ENCODE measurements around the gene SPATA21. TPM values are rescaled to one million over a fixed set of nuclear protein-coding genes. Genes with fewer than 3 reads are reported as not detected.

Gene SPATA21
- total RNA-seq, 2 donors from 2014 or later = not detected

DNA sequence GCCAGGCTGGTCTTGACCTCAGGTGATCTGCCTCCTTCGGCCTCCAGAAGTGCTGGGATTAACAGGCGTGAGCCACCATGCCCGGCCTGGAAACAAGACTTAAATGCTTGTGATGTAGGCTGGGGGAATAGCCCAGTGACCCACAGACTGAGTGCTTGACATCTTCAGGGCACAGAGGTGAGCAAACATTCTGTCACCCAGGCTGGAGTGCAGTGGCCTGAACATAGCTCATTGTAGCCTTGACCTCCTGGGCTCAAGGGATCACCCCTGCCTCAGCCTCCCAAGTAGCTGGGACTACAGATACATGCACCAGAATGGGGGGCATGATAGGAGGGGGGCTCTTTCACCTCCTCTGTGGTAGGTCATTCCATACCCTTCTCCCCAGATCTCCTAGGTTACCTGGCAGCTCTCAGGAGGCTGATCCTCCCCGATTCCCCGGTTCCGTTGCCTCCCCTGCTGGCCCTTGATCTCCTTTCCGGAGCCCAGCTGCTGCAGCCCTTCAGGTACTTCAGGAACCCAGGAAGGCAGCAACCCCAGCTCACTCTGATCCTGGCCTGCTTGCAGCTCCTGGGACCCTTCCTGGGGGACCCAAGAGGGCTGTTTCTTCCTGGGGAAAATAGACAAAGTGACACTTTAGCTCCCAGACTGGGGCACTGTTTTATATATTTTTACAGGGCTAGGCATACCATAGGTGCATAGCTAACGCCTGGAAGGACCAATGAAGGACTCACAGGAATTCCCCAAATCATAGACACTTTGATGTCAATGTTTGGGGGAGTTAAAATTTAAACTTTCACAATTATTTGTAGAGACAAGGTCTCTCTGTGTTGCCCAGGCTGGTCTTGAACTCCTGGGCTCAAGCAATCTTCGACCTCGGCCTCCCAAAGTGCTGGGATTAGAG lies 11.8 kb downstream of the SPATA21 start:
- no peaks in the 10 kb centered on the region for H3K9me3 ChIP-seq (ENCODE audit: control insufficient read depth, low read length, poor library complexity, severe bottlenecking)
- no peaks in the 10 kb centered on the region for H3K36me3 Mint-ChIP-seq (ENCODE audit: low read depth)
- H3K4me1 Mint-ChIP-seq = peaks cover 13% of the 10 kb centered on the region
- no peak for DNase-seq
- H3K4me3 Mint-ChIP-seq = no peak overlapping the region
- H3K27me3 Mint-ChIP-seq = no peaks in the 10 kb centered on the region
- no peak for ATAC-seq
- H3K27ac Mint-ChIP-seq = no peak overlapping the region

DNA sequence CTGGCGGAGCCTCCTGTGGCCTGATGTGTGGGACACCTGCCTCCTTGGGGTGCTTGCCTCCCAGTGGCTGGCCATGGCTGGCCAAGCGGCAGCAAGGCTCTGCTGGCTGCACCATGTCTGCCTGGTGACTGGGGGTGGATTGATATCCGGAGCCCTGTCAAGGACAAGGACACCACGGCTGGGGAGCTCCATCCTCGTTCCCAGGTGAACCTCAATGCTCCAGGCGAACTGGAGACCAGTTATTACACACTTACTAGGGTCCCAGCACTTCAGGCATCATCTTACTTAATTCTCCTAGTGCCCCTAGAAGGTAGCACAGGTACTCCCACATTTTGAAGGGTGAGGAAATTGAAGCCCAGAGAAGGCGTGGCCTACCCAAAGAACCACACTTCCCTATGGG lies 15.2 kb downstream of the SPATA21 start:
- DNase-seq (no peak), ATAC-seq (no peak)
- peaks cover 3% of the 10 kb centered on the region for H3K36me3 Mint-ChIP-seq (ENCODE audit: low read depth)
- no peak overlapping the region for H3K4me3 Mint-ChIP-seq
- H3K9me3 ChIP-seq (ENCODE audit: control insufficient read depth, low read length, poor library complexity, severe bottlenecking) = no peaks in the 10 kb centered on the region
- H3K27me3 Mint-ChIP-seq = no peaks in the 10 kb centered on the region
- H3K4me1 Mint-ChIP-seq = peaks cover 28% of the 10 kb centered on the region
- H3K27ac Mint-ChIP-seq = no peak overlapping the region

DNA sequence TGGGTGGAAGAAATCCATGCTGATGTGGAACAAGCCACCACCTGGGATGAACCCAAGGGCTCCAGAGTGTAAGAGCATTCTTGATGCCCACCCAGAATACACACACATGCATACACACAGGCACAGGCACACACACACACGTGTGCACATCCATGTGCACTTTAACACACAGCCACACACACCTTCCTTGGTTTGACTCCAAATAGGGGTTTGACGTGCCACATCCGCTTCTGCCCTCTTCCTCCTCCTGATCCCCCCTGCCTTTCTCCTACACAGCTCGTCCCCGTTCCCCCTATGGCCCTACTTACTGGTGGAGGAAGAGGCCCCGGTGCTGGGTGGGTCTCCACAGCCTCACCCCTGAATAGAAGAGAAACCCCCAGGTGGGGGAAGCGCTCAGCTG lies 16.0 kb downstream of the SPATA21 start:
- no peaks in the 10 kb centered on the region for H3K27me3 Mint-ChIP-seq
- H3K4me1 Mint-ChIP-seq = peaks cover 28% of the 10 kb centered on the region
- ATAC-seq (peak; percentile 46), DNase-seq (no peak)
- no peaks in the 10 kb centered on the region for H3K9me3 ChIP-seq (ENCODE audit: control insufficient read depth, low read length, poor library complexity, severe bottlenecking)
- H3K36me3 Mint-ChIP-seq (ENCODE audit: low read depth) = peaks cover 3% of the 10 kb centered on the region
- H3K4me3 Mint-ChIP-seq = peak overlapping the region; percentile 88
- peak overlapping the region; percentile 81 for H3K27ac Mint-ChIP-seq

DNA sequence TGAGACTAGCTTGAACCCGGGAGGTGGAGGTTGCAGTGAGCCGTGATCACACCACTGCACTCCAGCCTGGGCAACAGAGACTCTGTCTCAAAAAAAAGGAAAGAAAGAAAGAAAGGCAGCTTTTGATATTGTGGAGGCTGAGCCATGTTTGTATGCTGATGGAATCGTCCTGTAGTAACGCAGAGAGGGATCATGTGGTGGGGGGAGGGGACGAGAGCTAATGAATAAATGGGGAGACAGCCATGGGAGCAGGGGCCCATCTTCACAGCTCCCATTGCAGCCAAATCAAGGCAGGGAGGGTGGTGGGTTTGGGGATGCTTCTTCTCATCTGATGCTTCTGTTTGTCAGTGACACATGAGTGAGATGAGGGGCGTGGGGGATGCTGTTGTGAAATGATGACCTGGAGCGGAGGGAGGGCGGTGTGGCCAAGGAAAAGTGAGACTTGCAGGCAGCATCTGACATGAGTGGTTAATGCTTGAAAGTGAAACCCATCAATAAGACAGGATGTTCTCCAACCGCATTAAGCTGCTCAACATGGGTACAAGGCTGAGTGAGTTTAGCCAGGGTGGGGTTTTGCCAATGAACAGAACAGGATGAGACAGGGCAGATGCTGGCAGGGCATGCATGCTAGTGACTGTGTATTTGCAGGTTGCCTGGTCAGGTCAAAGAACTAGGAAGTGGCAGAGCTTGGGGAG lies 16.7 kb downstream of the SPATA21 start:
- DNase-seq (peak in 1 of 3 donors; percentile 15), ATAC-seq (peak; percentile 96)
- Mint-ChIP-seq H3K4me1 (peaks cover 28% of the 10 kb centered on the region), H3K27me3 (no peaks in the 10 kb centered on the region), H3K36me3 (ENCODE audit: low read depth) (peaks cover 5% of the 10 kb centered on the region), H3K27ac (peak overlapping the region; percentile 81), H3K4me3 (peak overlapping the region; percentile 88)
- H3K9me3 ChIP-seq (ENCODE audit: control insufficient read depth, low read length, poor library complexity, severe bottlenecking) = no peaks in the 10 kb centered on the region

DNA sequence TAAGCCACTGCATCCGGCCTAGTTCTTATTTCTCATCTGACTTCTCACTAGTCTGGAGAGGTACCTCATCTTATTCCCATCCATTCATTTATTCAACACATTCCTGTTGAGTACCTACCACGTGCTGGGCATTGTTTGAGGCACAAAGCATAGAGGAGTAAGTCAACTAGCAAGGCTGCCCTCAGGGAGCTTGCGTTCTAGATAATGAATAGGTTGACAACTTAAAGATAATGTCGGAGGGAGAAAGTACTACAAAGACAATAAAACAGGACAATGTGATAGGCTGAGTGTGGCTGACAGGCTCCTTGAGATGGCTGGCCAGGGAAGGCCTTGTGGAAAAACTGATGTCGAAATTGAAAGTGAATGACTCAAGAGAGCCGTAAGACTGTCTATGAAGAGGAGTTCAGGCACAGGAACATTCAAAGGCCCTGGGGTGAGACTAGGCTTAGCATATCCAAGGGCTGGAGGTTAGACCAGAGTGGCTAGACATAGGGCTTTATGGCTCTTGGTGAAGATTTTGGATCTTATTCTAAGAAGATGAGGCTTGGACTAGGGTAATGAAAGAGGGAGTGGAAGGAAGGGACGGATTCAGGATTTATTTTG lies 18.3 kb downstream of the SPATA21 start:
- H3K4me1 Mint-ChIP-seq = peaks cover 28% of the 10 kb centered on the region
- no peaks in the 10 kb centered on the region for H3K27me3 Mint-ChIP-seq
- peaks cover 5% of the 10 kb centered on the region for H3K36me3 Mint-ChIP-seq (ENCODE audit: low read depth)
- no peak for DNase-seq
- no peaks in the 10 kb centered on the region for H3K9me3 ChIP-seq (ENCODE audit: control insufficient read depth, low read length, poor library complexity, severe bottlenecking)
- H3K27ac Mint-ChIP-seq = no peak overlapping the region
- no peak for ATAC-seq
- peak overlapping the region; percentile 69 for H3K4me3 Mint-ChIP-seq

DNA sequence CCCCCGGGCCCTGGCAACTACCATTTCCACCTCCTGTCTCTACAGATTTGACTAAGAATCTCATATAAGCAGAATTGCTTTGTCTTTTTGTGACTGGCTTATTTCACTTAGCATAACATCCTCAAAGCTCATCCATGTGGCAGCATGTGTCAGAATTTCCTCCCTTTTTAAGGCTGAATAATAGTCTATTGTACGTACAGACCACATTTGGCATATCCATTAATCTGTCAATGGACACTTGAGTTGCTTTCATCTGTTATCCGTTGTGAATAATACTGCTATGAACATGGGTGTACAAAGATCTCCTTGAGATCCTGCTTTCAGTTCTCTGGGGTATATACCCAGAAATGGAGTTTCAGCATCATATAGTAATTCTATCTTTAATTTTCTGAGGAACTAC lies 24.0 kb downstream of the SPATA21 start:
- H3K9me3 ChIP-seq (ENCODE audit: control insufficient read depth, low read length, poor library complexity, severe bottlenecking) = no peaks in the 10 kb centered on the region
- Mint-ChIP-seq H3K36me3 (ENCODE audit: low read depth) (peaks cover 5% of the 10 kb centered on the region), H3K4me1 (peaks cover 12% of the 10 kb centered on the region), H3K4me3 (no peak overlapping the region), H3K27me3 (no peaks in the 10 kb centered on the region), H3K27ac (no peak overlapping the region)
- DNase-seq (no peak), ATAC-seq (no peak)

DNA sequence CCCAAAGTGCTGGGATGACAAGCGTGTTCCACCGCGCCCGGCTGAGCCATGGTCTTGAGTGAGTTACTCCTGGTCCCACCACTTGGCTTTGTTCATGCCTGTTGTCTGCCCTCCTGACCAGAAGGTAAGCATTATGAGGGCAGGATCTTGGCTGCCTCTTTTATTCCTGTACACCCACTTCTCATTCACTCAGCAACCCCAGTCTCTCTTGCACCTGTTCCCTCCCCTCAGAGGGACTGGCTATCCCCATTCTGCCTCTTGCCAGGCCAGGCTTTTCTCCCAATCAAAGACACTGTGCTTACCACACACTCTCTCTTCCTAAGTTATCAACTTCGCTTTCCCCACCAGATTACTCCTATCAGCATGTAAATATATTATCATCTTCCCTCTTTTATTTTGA lies 26.4 kb downstream of the SPATA21 start:
- Mint-ChIP-seq H3K36me3 (ENCODE audit: low read depth) (peaks cover 3% of the 10 kb centered on the region), H3K4me1 (peaks cover 10% of the 10 kb centered on the region), H3K27me3 (no peaks in the 10 kb centered on the region), H3K27ac (peak overlapping the region; percentile 43), H3K4me3 (no peak overlapping the region)
- ATAC-seq (no peak), DNase-seq (no peak)
- H3K9me3 ChIP-seq (ENCODE audit: control insufficient read depth, low read length, poor library complexity, severe bottlenecking) = no peaks in the 10 kb centered on the region

DNA sequence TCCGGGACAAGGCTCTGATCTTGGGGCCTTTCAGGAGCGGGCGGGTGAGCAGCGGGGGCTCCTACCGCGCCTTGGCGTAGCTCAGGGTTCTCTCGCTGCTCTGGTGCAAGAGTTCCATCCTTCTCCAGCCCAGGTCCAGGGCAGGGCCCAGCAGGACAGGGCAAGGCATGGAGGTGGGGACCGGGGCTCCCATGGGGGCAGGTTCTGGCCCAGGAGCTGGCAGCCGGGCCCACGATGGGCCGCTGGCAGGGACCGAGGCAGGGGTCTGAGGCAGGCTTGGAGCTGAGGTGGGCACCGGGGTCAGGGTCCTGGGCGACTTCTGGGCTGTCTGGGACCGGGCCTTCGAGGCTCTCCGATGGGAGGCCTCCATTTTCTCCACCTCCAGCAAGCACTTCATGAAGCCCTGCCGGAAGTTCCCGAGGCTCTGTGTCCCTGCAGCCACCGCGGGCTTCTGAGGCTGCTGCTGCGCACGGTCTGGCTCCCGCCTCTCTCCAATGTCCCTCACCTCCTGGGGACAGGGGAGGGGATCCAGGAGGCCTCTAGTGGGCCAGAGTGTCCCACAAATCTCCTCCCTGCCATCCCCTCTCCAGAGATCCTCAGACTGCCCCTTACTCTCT lies 27.6 kb downstream of the SPATA21 start:
- ATAC-seq = no peak
- no peaks in the 10 kb centered on the region for H3K9me3 ChIP-seq (ENCODE audit: control insufficient read depth, low read length, poor library complexity, severe bottlenecking)
- DNase-seq = no peak
- Mint-ChIP-seq H3K4me1 (peaks cover 10% of the 10 kb centered on the region), H3K36me3 (ENCODE audit: low read depth) (peaks cover 3% of the 10 kb centered on the region), H3K4me3 (no peak overlapping the region), H3K27ac (no peak overlapping the region), H3K27me3 (no peaks in the 10 kb centered on the region)

DNA sequence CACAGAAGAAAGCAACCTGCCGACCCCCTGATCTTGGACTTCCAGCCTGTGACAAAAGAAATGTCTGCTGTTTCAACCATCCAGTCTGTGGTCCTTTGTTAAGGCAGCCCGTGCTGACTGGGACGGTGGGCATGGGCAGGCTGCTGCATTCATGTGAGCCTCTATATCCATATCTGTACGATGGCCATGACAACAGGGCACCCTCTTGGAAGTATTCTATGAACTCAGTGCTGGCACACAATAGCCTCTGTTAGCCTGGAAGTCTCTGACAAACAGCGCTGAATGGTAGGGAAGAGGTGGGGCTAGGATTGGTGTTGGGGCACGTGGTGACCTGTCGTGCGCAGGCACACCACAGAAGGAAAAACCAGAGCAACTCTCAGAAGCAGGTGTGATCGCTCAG lies 30.4 kb downstream of the SPATA21 start:
- peak overlapping the region; percentile 47 for H3K27ac Mint-ChIP-seq

DNA sequence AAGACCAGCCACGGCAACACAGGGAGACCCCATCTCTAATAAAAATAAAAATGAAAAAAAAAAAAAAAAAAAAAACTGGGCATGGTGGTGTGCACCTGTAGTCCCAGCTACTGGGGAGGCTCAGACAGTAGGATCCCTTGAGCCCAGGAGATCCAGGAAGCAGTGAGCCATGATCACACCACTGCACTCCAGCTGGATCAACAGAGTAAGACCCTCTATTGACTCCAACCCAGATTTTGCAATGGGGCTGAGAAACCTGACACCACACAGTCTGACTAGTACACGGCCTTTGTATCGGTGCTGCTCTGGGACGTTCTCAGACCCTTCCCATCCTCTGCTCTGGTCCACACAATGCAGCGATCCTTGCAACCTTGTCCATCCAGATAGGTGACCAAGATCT lies 31.8 kb downstream of the SPATA21 start:
- ATAC-seq = no peak
- Mint-ChIP-seq H3K27ac (no peak overlapping the region), H3K4me1 (peaks cover 3% of the 10 kb centered on the region), H3K4me3 (no peak overlapping the region), H3K36me3 (ENCODE audit: low read depth) (no peaks in the 10 kb centered on the region), H3K27me3 (no peaks in the 10 kb centered on the region)
- no peak for DNase-seq
- H3K9me3 ChIP-seq (ENCODE audit: control insufficient read depth, low read length, poor library complexity, severe bottlenecking) = no peaks in the 10 kb centered on the region

More for the DNA sequence above, 30.4 kb downstream of the SPATA21 start:
- H3K36me3 Mint-ChIP-seq (ENCODE audit: low read depth) = peaks cover 3% of the 10 kb centered on the region
- DNase-seq (no peak), ATAC-seq (no peak)
- no peaks in the 10 kb centered on the region for H3K27me3 Mint-ChIP-seq
- H3K4me1 Mint-ChIP-seq = peaks cover 8% of the 10 kb centered on the region
- no peaks in the 10 kb centered on the region for H3K9me3 ChIP-seq (ENCODE audit: control insufficient read depth, low read length, poor library complexity, severe bottlenecking)
- no peak overlapping the region for H3K4me3 Mint-ChIP-seq

DNA sequence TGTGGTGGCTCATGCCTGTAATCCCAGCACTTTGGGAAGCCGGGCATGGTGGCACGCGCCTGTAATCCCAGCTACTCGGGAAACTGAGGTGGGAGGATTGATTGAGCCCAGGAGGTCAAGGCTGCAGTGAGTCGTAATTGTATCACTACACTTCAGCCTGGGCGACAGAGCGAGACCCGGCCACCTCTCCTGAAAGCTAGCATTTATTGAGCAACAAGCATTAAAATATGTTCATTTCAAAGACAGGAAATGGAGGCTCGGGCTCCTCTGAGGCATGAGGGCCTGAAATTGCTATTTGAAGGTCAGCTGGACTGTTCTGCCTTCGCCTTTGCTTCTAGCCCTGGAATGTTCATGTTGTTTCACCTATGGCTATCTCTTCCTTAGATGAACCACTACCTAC lies 34.5 kb downstream of the SPATA21 start:
- Mint-ChIP-seq H3K36me3 (ENCODE audit: low read depth) (no peaks in the 10 kb centered on the region), H3K4me3 (no peak overlapping the region), H3K27me3 (no peaks in the 10 kb centered on the region), H3K27ac (peak overlapping the region; percentile 86), H3K4me1 (peaks cover 9% of the 10 kb centered on the region)
- DNase-seq (no peak), ATAC-seq (no peak)
- no peaks in the 10 kb centered on the region for H3K9me3 ChIP-seq (ENCODE audit: control insufficient read depth, low read length, poor library complexity, severe bottlenecking)

DNA sequence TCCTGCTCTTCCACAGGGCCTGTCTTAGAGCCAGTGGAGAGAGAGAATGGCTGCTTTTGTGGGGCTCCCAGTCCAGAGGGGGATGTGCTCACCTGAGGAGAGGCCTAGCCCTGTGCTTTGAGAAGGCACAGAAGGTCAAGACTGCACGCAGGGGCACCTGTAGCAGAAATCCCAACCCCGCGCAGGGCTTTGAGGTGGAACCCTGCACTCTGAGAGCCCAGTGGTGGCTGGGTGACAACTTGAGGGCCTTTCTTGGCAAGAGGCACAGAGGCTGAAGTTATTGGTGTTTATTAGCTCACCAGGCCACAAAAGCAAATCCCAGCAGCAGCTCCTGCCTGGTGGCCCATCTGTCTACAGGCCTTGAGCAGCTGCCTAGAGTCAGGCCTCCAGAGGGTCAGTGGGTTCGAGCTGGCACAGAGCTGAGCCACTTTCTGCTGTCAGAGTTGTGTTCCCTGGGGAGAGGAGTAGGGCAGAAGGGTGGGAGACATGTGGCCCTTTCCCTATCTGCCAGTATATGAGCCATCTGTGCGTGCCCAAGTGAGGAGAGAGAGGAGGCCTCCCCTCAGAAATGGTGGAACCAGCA lies 38.8 kb downstream of the SPATA21 start:
- no peaks in the 10 kb centered on the region for H3K9me3 ChIP-seq (ENCODE audit: control insufficient read depth, low read length, poor library complexity, severe bottlenecking)
- no peaks in the 10 kb centered on the region for H3K36me3 Mint-ChIP-seq (ENCODE audit: low read depth)
- ATAC-seq = no peak
- peaks cover 9% of the 10 kb centered on the region for H3K4me1 Mint-ChIP-seq
- peak overlapping the region; percentile 75 for H3K27ac Mint-ChIP-seq
- H3K27me3 Mint-ChIP-seq = no peaks in the 10 kb centered on the region
- no peak for DNase-seq
- H3K4me3 Mint-ChIP-seq = peak overlapping the region; percentile 12

DNA sequence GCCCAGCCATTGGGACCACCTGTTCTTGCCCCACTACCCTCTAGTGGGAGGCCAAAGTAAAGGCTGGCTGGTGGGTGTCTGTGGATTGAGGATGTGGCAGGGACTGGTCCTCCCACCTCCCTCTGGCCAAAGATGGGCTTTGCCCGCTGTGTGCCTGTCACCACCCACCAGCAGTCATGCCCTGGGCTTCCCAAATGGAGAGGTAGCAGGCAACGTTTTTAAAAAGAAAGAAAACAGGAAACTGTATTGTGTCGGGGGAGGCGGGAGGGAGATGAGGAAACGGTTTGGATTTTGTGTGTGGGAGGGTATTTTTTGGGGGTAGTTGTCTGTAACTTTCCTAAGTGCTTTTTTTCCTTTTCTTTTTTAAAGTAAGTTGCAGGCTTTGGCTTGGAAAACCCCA lies 40.1 kb downstream of the SPATA21 start:
- no peak for ATAC-seq
- no peaks in the 10 kb centered on the region for H3K9me3 ChIP-seq (ENCODE audit: control insufficient read depth, low read length, poor library complexity, severe bottlenecking)
- Mint-ChIP-seq H3K4me1 (peaks cover 19% of the 10 kb centered on the region), H3K4me3 (no peak overlapping the region), H3K27ac (peak overlapping the region; percentile 78), H3K27me3 (no peaks in the 10 kb centered on the region), H3K36me3 (ENCODE audit: low read depth) (no peaks in the 10 kb centered on the region)
- no peak for DNase-seq

Measured in T-helper 17 cell (primary cell).